Femur (tissue), 1 donor: ENCODE data around the gene RAB11A.
A peak's percentile ranks its signal among the peaks of the same experiment; 100 is the strongest.

ENCODE experiments used
- DNase-seq: peaks from one replicate; pipeline ENCODE4 v3.0.0-alpha.2; 2017

Gene RAB11A

DNA sequence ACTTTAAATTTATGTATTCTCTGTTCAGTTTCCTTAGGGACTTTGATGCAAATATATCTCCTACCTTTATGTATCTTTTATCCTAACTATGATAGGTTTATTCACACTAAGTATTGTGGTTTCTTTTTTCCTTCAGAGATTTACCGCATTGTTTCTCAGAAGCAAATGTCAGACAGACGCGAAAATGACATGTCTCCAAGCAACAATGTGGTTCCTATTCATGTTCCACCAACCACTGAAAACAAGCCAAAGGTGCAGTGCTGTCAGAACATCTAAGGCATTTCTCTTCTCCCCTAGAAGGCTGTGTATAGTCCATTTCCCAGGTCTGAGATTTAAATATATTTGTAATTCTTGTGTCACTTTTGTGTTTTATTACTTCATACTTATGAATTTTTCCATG is 18.3 kb downstream of the RAB11A start:
- DNase-seq = no peak

DNA sequence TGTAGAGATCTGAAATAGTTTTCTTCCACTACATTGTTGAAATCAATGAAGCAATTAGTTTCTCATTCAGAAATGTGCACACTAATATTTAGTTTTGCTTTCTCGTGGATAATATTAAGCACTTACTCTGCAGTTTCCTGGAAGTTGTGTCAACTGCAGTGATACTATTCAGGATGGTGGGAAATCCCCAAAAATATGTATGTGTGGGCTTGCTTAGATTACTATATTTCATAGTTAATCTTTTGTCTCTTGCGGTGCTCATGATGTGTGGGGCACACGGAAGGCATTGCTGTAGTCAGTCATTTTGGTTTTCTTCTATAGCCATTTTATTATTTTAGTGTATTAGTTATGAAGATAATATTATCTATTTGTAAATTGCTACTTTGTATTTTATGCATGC is 19.7 kb downstream of the RAB11A start:
- DNase-seq = no peak

- DNase-seq = no peak
Measured at GRCh38 chr15:65893060-65893459, 23.8 kb downstream of the RAB11A start.

GRCh38 chr15:65896236-65896635 is 26.9 kb downstream of the RAB11A start:
- DNase-seq = no peak

GRCh38 chr15:65900488-65900887 is 31.2 kb downstream of the RAB11A start:
- no peak for DNase-seq

GRCh38 chr15:65901336-65901735 is 32.0 kb downstream of the RAB11A start:
- DNase-seq = no peak

DNA sequence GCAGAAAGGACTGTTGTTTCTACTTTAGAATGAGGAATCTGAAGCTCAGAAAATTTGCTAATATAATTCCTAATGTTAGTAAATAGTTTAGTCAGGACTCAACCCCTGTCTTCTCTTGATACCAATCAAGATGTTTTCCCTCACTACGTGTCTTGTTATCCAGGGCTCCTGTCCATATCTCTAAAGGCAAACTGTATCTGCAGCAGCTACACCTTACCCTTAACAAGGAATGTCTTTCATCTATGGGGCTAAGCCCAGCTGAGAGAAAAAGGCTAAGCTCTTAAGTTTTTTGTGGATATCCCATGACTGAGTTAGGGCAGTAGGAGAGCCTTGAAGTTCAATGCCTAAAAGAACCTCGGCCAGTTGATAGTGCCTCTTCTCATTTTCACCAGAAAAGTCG is 32.5 kb downstream of the RAB11A start:
- no peak for DNase-seq

DNA sequence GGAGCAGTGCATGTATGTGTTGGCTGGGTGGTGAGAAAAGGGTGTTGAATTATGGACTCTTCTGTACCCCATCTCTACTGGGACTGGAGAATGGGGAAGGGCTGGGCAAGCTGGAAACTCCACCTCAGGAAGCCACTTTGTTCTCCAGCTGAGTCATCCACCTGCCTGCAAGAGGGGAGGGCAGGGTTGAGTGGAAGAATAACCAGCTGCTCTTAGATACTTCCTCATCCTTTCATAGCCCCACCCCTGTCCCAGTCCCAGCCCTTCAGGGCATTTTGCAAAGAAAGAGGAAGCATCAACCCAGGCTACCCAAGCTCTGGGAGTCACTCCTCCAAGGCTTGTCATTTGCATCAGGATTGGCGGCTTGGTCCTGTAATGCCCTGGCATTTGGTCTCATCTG is 33.1 kb downstream of the RAB11A start:
- peak; percentile 52 for DNase-seq

- no peak for DNase-seq
Measured at GRCh38 chr15:65903296-65904073, 34.2 kb downstream of the RAB11A start.

GRCh38 chr15:65904301-65904700 is 35.0 kb downstream of the RAB11A start:
- DNase-seq = no peak

GRCh38 chr15:65906396-65906795 is 37.1 kb downstream of the RAB11A start:
- no peak for DNase-seq

GRCh38 chr15:65907661-65908060 is 38.4 kb downstream of the RAB11A start:
- peak; percentile 5 for DNase-seq

- peak; percentile 10 for DNase-seq
Measured at GRCh38 chr15:65908876-65909275, 39.6 kb downstream of the RAB11A start.

DNA sequence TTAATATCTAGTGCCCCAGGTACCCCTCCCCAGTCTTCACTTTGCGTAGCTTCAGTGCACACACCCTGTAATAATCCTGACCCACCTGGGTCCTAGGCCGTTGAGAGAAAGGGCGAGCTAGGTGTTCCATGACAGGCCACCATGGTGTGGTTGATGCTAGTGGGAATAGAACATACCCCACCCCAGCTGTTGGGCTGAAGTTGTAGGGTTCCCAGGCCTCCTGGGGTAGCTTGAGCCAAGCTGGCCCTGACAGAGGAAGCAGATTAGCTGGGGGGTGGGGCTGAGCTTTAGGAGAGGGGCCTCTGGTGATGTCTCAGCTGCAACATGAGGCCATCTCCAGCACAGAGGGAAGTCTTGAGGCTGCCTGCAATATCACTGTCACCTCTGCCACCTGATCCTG is 40.5 kb downstream of the RAB11A start:
- DNase-seq = peak; percentile 13

DNA sequence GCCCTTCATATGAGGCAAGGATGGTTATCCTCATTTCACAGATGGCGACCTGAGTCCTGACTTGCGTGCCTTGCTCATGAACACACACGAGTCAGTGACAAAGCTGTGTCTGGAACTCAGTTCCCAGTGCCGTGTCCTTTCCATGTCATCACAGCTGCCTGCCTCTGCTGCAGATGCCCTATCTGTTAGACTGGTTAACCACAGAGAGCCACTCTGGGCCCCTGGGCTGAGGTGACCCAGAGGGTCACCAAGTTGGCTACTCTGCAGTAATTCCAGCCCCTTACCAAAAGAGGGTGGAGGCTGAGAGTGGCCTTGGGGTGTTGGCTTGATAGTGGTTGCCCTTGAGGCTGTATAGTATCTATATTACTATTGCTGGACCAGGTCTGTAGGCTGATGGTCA is 41.0 kb downstream of the RAB11A start:
- peak; percentile 7 for DNase-seq

DNA sequence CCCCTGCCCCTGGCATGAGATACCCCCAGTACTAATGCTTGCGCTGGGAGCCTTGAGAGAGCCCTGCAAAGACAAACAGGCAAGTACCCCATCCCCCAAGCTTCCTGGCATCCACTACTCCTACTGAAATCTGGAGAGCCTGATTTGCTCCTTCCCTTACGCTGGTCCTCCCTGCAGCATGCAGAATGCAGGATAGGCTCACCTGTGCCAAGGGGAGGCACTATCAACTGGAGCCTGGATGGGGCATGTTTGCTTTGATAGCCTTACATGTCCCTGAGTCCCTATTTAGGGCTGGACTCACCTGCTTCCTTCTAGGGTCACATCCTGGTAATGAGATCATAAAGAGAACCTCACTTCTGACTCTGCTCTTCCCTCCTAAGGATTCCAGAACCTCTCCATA is 42.9 kb downstream of the RAB11A start:
- DNase-seq = peak; percentile 11

- peak; percentile 9 for DNase-seq
Measured at GRCh38 chr15:65913631-65914199, 44.4 kb downstream of the RAB11A start.

- peak; percentile 64 for DNase-seq
Measured at GRCh38 chr15:65914386-65914785, 45.1 kb downstream of the RAB11A start.

- no peak for DNase-seq
Measured at GRCh38 chr15:65914981-65915925, 46.0 kb downstream of the RAB11A start.

DNA sequence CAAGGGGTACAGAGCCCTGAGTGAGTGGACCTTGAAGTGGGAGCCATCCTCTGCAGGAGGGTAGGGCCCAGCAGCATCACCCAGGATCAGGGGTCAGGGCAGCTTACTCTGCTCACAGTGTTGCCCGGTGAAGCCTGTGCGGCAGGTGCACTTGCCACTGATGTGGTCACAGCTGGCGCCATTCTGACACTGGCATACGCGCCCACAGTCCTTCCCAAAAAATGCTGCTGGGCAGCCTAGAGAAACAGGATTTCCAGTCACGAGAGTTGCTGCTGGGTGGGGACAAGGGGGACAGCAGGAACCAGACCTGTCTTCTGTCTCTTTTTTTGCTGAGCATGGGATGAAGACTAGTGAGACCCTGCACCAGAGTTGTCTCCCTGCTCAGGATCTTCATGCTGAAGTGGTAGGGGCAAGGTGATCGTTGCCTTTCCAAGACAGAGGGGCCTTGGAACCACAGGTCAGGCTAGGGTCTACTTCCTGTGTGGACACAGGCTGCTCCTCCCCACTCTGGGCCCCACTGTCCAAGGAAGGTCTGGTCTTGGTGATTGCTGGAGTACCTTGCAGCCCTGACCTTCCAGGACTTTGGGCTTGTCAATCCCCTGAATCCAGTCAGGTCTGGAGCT is 46.9 kb downstream of the RAB11A start:
- DNase-seq = no peak

- DNase-seq = peak; percentile 66
Measured at GRCh38 chr15:65916664-65917406, 47.5 kb downstream of the RAB11A start.

GRCh38 chr15:65917407-65917756 is 48.1 kb downstream of the RAB11A start:
- no peak for DNase-seq
